GM23338 (cell line): ENCODE results near the gene GMEB2.

Source experiments
- CREB1 ChIP-seq: fragments of 250-450 bp; sonication (Bioruptor Pico); IDR thresholded peaks from 2 replicates; pipeline ENCODE4 v1.5.0; 2020; ENCODE audit warnings: low read depth, mild to moderate bottlenecking, moderate library complexity
- CTCF ChIP-seq, 2 experiments: fragments of 200-600 bp in 1 of 2; sonication (generic) in 1 of 2; conservative IDR thresholded peaks; 2 replicates each; pipeline versions ENCODE4 v1.5.1 to v1.6.1; 2016 to 2017; ENCODE audit warnings: antibody characterized with exemption in 2 of 2, low read depth in 2 of 2, mild to moderate bottlenecking in 2 of 2, moderate library complexity in 1 of 2
- ETS1 ChIP-seq: IDR thresholded peaks from 2 replicates; pipeline ENCODE4 v1.6.1; 2016; ENCODE audit warnings: antibody characterized with exemption
- EZH2 ChIP-seq: fragments of 200-600 bp; sonication (generic); IDR thresholded peaks from one replicate; pipeline ENCODE4 v1.8.0; 2017; ENCODE audit warnings: antibody characterized with exemption, mild to moderate bottlenecking, low read depth; ENCODE audit not compliant: unreplicated experiment
- EZH2phosphoT487 ChIP-seq: fragments of 200-600 bp; sonication (generic); IDR thresholded peaks from one replicate; pipeline ENCODE4 v1.8.1; 2018; ENCODE audit warnings: antibody characterized with exemption; ENCODE audit not compliant: unreplicated experiment
- JUNB ChIP-seq: IDR thresholded peaks from one replicate; pipeline ENCODE4 v1.6.1; 2016; ENCODE audit warnings: antibody characterized with exemption; ENCODE audit not compliant: unreplicated experiment
- NANOG ChIP-seq: IDR thresholded peaks from 2 replicates; pipeline ENCODE4 v1.6.1; 2016; ENCODE audit warnings: antibody characterized with exemption, borderline replicate concordance
- POLR2AphosphoS5 ChIP-seq: IDR thresholded peaks from 2 replicates; pipeline ENCODE4 v1.6.1; 2016; ENCODE audit warnings: antibody characterized with exemption, low read depth
- REST ChIP-seq: IDR thresholded peaks from one replicate; pipeline ENCODE4 v1.6.1; 2018; ENCODE audit warnings: antibody characterized with exemption; ENCODE audit not compliant: unreplicated experiment
- STAT1 ChIP-seq: IDR thresholded peaks from one replicate; pipeline ENCODE4 v1.6.1; 2016; ENCODE audit warnings: antibody characterized with exemption; ENCODE audit not compliant: unreplicated experiment
- ZNF114 ChIP-seq: fragments of 250-450 bp; sonication (Bioruptor Pico); IDR thresholded peaks from 2 replicates; pipeline ENCODE4 v1.5.0; 2020; ENCODE audit warnings: mild to moderate bottlenecking, moderate library complexity
- ZNF331 ChIP-seq: fragments of 250-450 bp; sonication (Bioruptor Pico); IDR thresholded peaks from 2 replicates; pipeline ENCODE4 v1.5.0; 2020; ENCODE audit warnings: low read depth, mild to moderate bottlenecking, moderate library complexity

- TF ChIP-seq REST (no peak), NANOG (no peak), CTCF (conservative IDR thresholded peaks at IDR 0.05; ENCODE audit: low read depth in 2 of 2) (no peak), EZH2 (no peak), POLR2AphosphoS5 (no peak), STAT1 (no peak), JUNB (no peak), EZH2phosphoT487 (no peak), ETS1 (no peak), CREB1 (CRISPR knock-in tag) (no peak), ZNF331 (CRISPR knock-in tag) (no peak), ZNF114 (CRISPR knock-in tag) (no peak)
Measured at GRCh38 chr20:63618291-63618980, 8.5 kb downstream of the GMEB2 start.
